H9 (cell line): ENCODE results near the gene TLK1. TPM values are rescaled to one million over a fixed set of nuclear protein-coding genes. Genes with fewer than 3 reads are reported as not detected.

Source experiments
- DNase-seq: peaks from one replicate; pipeline ENCODE4 v3.0.0-alpha.2; 2017
- H2AFZ ChIP-seq: one replicate; pipeline ENCODE4 v1.6.1; 2013; ENCODE audit warnings: mild to moderate bottlenecking, low read length, control low read depth, moderate library complexity
- H2AK5ac ChIP-seq: 2 replicates; pipeline ENCODE4 v1.6.1; 2013; ENCODE audit warnings: low read length, control low read depth, mixed read lengths; ENCODE audit not compliant: insufficient read length
- H2BK120ac ChIP-seq: one replicate; pipeline ENCODE4 v1.6.1; 2013; ENCODE audit warnings: low read depth, mild to moderate bottlenecking, low read length, control low read depth, inconsistent platforms; ENCODE audit not compliant: poor library complexity, severe bottlenecking
- H2BK12ac ChIP-seq: 2 replicates; pipeline ENCODE4 v1.6.1; 2013; ENCODE audit warnings: low read length, control low read depth, mixed read lengths, low read depth; ENCODE audit not compliant: insufficient read length
- H2BK15ac ChIP-seq: 2 replicates; pipeline ENCODE4 v1.6.1; 2013; ENCODE audit warnings: low read depth, low read length, control low read depth
- H2BK20ac ChIP-seq: one replicate; pipeline ENCODE4 v1.6.1; 2013; ENCODE audit warnings: low read depth, mild to moderate bottlenecking, low read length, control low read depth, inconsistent platforms; ENCODE audit not compliant: poor library complexity, severe bottlenecking
- H2BK5ac ChIP-seq: 2 replicates; pipeline ENCODE4 v1.6.1; 2013; ENCODE audit warnings: low read length, control low read depth, mixed read lengths; ENCODE audit not compliant: insufficient read length
- H3K14ac ChIP-seq: 2 replicates; pipeline ENCODE4 v1.6.1; 2013; ENCODE audit warnings: low read length, control low read depth; ENCODE audit not compliant: insufficient read depth
- H3K18ac ChIP-seq: 2 replicates; pipeline ENCODE4 v1.6.1; 2013; ENCODE audit warnings: low read depth, mild to moderate bottlenecking, mixed read lengths, low read length, control low read depth; ENCODE audit not compliant: insufficient read length
- H3K23ac ChIP-seq: 2 replicates; pipeline ENCODE4 v1.6.1; 2013; ENCODE audit warnings: low read length, control low read depth, mixed read lengths, low read depth; ENCODE audit not compliant: insufficient read length
- H3K23me2 ChIP-seq: 2 replicates; pipeline ENCODE4 v1.6.1; 2013; ENCODE audit warnings: low read depth, mild to moderate bottlenecking, mixed read lengths, low read length, control low read depth; ENCODE audit not compliant: insufficient read length, poor library complexity, severe bottlenecking
- H3K27ac ChIP-seq: 2 replicates; pipeline ENCODE4 v1.5.1; 2013; ENCODE audit warnings: low read length, control low read depth, mixed read lengths, low read depth; ENCODE audit not compliant: insufficient read length
- H3K27me3 ChIP-seq: 2 replicates; pipeline ENCODE4 v1.6.1; 2013; ENCODE audit warnings: low read length, control low read depth, inconsistent platforms; ENCODE audit not compliant: insufficient read depth
- H3K4ac ChIP-seq: 2 replicates; pipeline ENCODE4 v1.6.1; 2013; ENCODE audit warnings: low read depth, mild to moderate bottlenecking, control low read depth, inconsistent platforms, low read length, moderate library complexity
- H3K4me1 ChIP-seq: 2 replicates; pipeline ENCODE4 v1.6.1; 2013; ENCODE audit warnings: low read length, control low read depth, inconsistent platforms; ENCODE audit not compliant: insufficient read depth
- H3K4me2 ChIP-seq: 2 replicates; pipeline ENCODE4 v1.6.1; 2013; ENCODE audit warnings: low read length, control low read depth, mixed read lengths; ENCODE audit not compliant: insufficient read length, insufficient read depth
- H3K56ac ChIP-seq: 2 replicates; pipeline ENCODE4 v1.6.1; 2013; ENCODE audit warnings: low read depth, mild to moderate bottlenecking, mixed read lengths, low read length, control low read depth; ENCODE audit not compliant: insufficient read length
- H3K79me1 ChIP-seq: 2 replicates; pipeline ENCODE4 v1.6.1; 2013; ENCODE audit warnings: low read depth, mild to moderate bottlenecking, moderate library complexity, low read length, control low read depth, inconsistent platforms; ENCODE audit not compliant: insufficient read depth, poor library complexity, severe bottlenecking
- H3K79me2 ChIP-seq: 2 replicates; pipeline ENCODE4 v1.6.1; 2013; ENCODE audit warnings: low read length, control low read depth, inconsistent platforms; ENCODE audit not compliant: insufficient read depth
- H3K9ac ChIP-seq: 2 replicates; pipeline ENCODE4 v1.6.1; 2013; ENCODE audit warnings: low read length, control low read depth, mixed read lengths; ENCODE audit not compliant: insufficient read length; ENCODE audit errors: extremely low read depth
- H3K9me3 ChIP-seq: one replicate; pipeline ENCODE4 v1.6.1; 2013; ENCODE audit warnings: low read depth, low read length, inconsistent platforms; ENCODE audit not compliant: control insufficient read depth
- H3T11ph ChIP-seq: one replicate; pipeline ENCODE4 v1.6.1; 2013; ENCODE audit warnings: mild to moderate bottlenecking, low read length, control low read depth, inconsistent platforms
- H4K20me1 ChIP-seq: one replicate; pipeline ENCODE4 v1.6.1; 2013; ENCODE audit not compliant: control insufficient read depth, insufficient read length, insufficient read depth
- H4K5ac ChIP-seq: 2 replicates; pipeline ENCODE4 v1.6.1; 2013; ENCODE audit warnings: low read depth, mild to moderate bottlenecking, mixed read lengths, low read length, control low read depth; ENCODE audit not compliant: insufficient read length
- H4K8ac ChIP-seq: replicated peaks from 2 replicates; pipeline ENCODE4 v1.6.1; 2013; ENCODE audit warnings: low read length, control low read depth, mixed read lengths, low read depth; ENCODE audit not compliant: insufficient read length
- H4K91ac ChIP-seq: 2 replicates; pipeline ENCODE4 v1.6.1; 2013; ENCODE audit warnings: low read depth, mild to moderate bottlenecking, moderate library complexity, mixed read lengths, low read length, control low read depth; ENCODE audit not compliant: insufficient read length
- H3K27ac Mint-ChIP-seq, 3 experiments: 2 replicates in 2 of 3; 3 replicates in 1 of 3; pipeline ENCODE4 v1.8.0; 2020 to 2021; ENCODE audit warnings: mixed read lengths in 3 of 3, mild to moderate bottlenecking in 1 of 3, moderate library complexity in 1 of 3
- H3K27me3 Mint-ChIP-seq: 2 replicates; pipeline ENCODE4 v1.8.0; 2021; ENCODE audit warnings: low read depth, mild to moderate bottlenecking, moderate library complexity, mixed read lengths
- H3K36me3 Mint-ChIP-seq, 3 experiments: 2 replicates in 2 of 3; 3 replicates in 1 of 3; pipeline ENCODE4 v1.8.0; 2020 to 2021; ENCODE audit warnings: low read depth in 3 of 3, mixed read lengths in 3 of 3; ENCODE audit not compliant: insufficient read depth in 1 of 3
- H3K4me1 Mint-ChIP-seq, 2 experiments: 2 replicates each; pipeline ENCODE4 v1.8.0; 2020; ENCODE audit warnings: mixed read lengths in 2 of 2
- H3K4me3 Mint-ChIP-seq, 2 experiments: 2 replicates in 1 of 2; 3 replicates in 1 of 2; pipeline ENCODE4 v1.8.0; 2020 to 2021; ENCODE audit warnings: mild to moderate bottlenecking in 2 of 2, mixed read lengths in 2 of 2, moderate library complexity in 1 of 2
- H3K9me3 Mint-ChIP-seq, 2 experiments: 2 replicates in 1 of 2; 3 replicates in 1 of 2; pipeline ENCODE4 v1.8.0; 2020; ENCODE audit warnings: mild to moderate bottlenecking in 2 of 2, mixed read lengths in 2 of 2, moderate library complexity in 1 of 2
- WGBS: extraction: QIAGEN DNeasy Blood & Tissue Kit; methylation state at CpG from one replicate; pipeline ENCODE4 v1.1.7; 2013; ENCODE audit warnings: missing lambda C conversion rate, low lambda C conversion rate, mixed read lengths; ENCODE audit not compliant: insufficient read length; ENCODE audit errors: extremely low coverage; 5-methylcytosine and 5-hydroxymethylcytosine counted together
- total RNA-seq: library from RNA; stranded (reverse); gene quantifications from 2 replicates; pipeline ENCODE4 v1.2.1, GENCODE V29; 2021
- TF ChIP-seq, protein P1 (sequence below): fragments of 200-600 bp; sonication (generic); conservative IDR thresholded peaks from 3 replicates; pipeline ENCODE4 v1.8.0; 2021; ENCODE audit warnings: antibody characterized with exemption, mild to moderate bottlenecking

TLK1 gene
- total RNA-seq, 1 experiment from 2014 or later: 112 TPM

DNA sequence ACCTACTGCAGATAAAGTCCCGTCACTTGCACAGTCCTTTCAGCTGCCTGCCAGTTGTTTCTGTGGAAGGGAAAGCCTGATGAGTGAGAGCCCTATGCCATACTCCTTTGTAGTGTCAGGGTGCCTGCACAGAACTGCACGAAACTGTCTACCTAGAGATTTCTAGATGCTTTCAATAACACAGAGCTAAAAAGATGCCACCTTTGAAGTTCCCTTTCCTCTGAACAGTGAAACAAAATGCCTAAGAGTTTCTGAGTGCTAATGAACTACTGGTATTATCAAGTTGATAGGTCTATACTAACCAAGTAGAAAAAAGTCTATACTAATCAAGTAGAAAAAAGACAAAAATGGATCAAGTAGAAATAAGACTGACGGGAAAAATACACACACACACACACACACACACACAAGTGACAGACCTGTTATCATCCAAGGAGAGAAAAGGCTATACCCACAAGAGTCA is 79.0 kb downstream of the TLK1 start:
- H3K23me2 ChIP-seq: no peaks in the 10 kb centered on the region
- no peak overlapping the region for H4K91ac ChIP-seq
- H3K18ac ChIP-seq: no peak overlapping the region
- H4K8ac ChIP-seq: no peak overlapping the region
- H3K79me1 ChIP-seq: peaks cover 4% of the 10 kb centered on the region
- H3K27me3 ChIP-seq: no peaks in the 10 kb centered on the region
- H4K5ac ChIP-seq: no peak overlapping the region
- TF ChIP-seq, protein P1, sequence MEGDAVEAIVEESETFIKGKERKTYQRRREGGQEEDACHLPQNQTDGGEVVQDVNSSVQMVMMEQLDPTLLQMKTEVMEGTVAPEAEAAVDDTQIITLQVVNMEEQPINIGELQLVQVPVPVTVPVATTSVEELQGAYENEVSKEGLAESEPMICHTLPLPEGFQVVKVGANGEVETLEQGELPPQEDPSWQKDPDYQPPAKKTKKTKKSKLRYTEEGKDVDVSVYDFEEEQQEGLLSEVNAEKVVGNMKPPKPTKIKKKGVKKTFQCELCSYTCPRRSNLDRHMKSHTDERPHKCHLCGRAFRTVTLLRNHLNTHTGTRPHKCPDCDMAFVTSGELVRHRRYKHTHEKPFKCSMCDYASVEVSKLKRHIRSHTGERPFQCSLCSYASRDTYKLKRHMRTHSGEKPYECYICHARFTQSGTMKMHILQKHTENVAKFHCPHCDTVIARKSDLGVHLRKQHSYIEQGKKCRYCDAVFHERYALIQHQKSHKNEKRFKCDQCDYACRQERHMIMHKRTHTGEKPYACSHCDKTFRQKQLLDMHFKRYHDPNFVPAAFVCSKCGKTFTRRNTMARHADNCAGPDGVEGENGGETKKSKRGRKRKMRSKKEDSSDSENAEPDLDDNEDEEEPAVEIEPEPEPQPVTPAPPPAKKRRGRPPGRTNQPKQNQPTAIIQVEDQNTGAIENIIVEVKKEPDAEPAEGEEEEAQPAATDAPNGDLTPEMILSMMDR: no peak
- Mint-ChIP-seq H3K4me3 (no peak overlapping the region), H3K27ac (peak overlapping the region in 2 of 3 experiments; percentile 18 to 28; a peak in 4 of 7 replicates), H3K9me3 (no peaks in the 10 kb centered on the region), H3K4me1 (peaks cover 13 to 31% of the 10 kb centered on the region in 2 experiments), H3K36me3 (peaks cover 8 to 31% (median 27%) of the 10 kb centered on the region in 3 experiments; a peak in 6 of 7 replicates), H3K27me3 (no peaks in the 10 kb centered on the region; the same call in 1 of the 2 replicates)
- no peak overlapping the region for H2BK5ac ChIP-seq
- no peaks in the 10 kb centered on the region for H3K9me3 ChIP-seq
- no peak overlapping the region for H3K4ac ChIP-seq
- no peaks in the 10 kb centered on the region for H3K4me1 ChIP-seq
- no peak overlapping the region for H2BK12ac ChIP-seq
- H3K56ac ChIP-seq: no peak overlapping the region
- no peak overlapping the region for H2AFZ ChIP-seq
- H2AK5ac ChIP-seq: no peak overlapping the region
- H3T11ph ChIP-seq: no peak overlapping the region
- no peak overlapping the region for H2BK20ac ChIP-seq
- no peaks in the 10 kb centered on the region for H4K20me1 ChIP-seq
- H3K4me2 ChIP-seq: no peak overlapping the region
- H3K27ac ChIP-seq: no peak overlapping the region
- H2BK120ac ChIP-seq: no peak overlapping the region
- no peak for DNase-seq
- no CpG with 5 or more reads among the region's 3 CpGs for WGBS
- H3K23ac ChIP-seq: no peak overlapping the region
- no peak overlapping the region for H3K14ac ChIP-seq
- no peak overlapping the region for H2BK15ac ChIP-seq
- H3K79me2 ChIP-seq: peaks cover 9% of the 10 kb centered on the region; the same call in 1 of the 2 replicates
- no peak overlapping the region for H3K9ac ChIP-seq
